Body of pancreas (tissue), 4 donors: Measurements from ENCODE around the gene PBX1.

Source experiments
- CTCF ChIP-seq, 7 experiments: fragments of 450-650 bp in 4 of 7; fragments of 200-600 bp in 3 of 7; sonication (generic) in 3 of 7; IDR thresholded peaks; one replicate each; pipeline ENCODE4 v1.5.1; 2016 to 2019; ENCODE audit warnings: antibody characterized with exemption in 7 of 7
- POLR2A ChIP-seq, 3 donors: fragments of 450-650 bp; IDR thresholded peaks; one replicate each; pipeline ENCODE4 v1.6.1; 2016; ENCODE audit warnings: antibody characterized with exemption in 3 of 3, mild to moderate bottlenecking in 2 of 3

GRCh38 chr1:164895026-164895912, 336.3 kb downstream of the PBX1 start:
- TF ChIP-seq CTCF (IDR thresholded peaks at IDR 0.05): no peak
- no peak for TF ChIP-seq POLR2A (IDR thresholded peaks at IDR 0.05)
